GM12892 (cell line): Measurements from ENCODE around the gene GDF2.

Experiments
- POLR2A ChIP-seq: IDR thresholded peaks from 2 replicates; pipeline ENCODE4 v1.6.1; 2011; ENCODE audit warnings: low read depth, low read length, control low read depth
- POLR2AphosphoS5 ChIP-seq: IDR thresholded peaks from 2 replicates; pipeline ENCODE4 v1.6.1; 2011; ENCODE audit warnings: low read depth, low read length, control low read depth
- TAF1 ChIP-seq: IDR thresholded peaks from 2 replicates; pipeline ENCODE4 v1.6.1; 2011; ENCODE audit warnings: low read depth, mild to moderate bottlenecking, control low read depth, low read length, borderline replicate concordance

- TF ChIP-seq POLR2A: no peak
- TF ChIP-seq POLR2AphosphoS5: no peak
- no peak for TF ChIP-seq TAF1
Observed at GRCh38 chr10:47364911-47365310, 42.7 kb downstream of the GDF2 start.
